Astrocyte (in vitro differentiated cells and primary cell): ENCODE data around the gene MROH9.

Experiments
- EZH2 ChIP-seq: IDR thresholded peaks from 2 replicates; pipeline ENCODE4 v1.6.1; 2012; ENCODE audit warnings: mild to moderate bottlenecking, low read length, inconsistent platforms; ENCODE audit not compliant: insufficient read depth
- TF ChIP-seq, protein P1 (sequence below): IDR thresholded peaks from 2 replicates; pipeline ENCODE4 v1.5.1; 2011; ENCODE audit warnings: low read depth, mild to moderate bottlenecking, inconsistent platforms, low read length, moderate library complexity; ENCODE audit not compliant: insufficient read depth

DNA sequence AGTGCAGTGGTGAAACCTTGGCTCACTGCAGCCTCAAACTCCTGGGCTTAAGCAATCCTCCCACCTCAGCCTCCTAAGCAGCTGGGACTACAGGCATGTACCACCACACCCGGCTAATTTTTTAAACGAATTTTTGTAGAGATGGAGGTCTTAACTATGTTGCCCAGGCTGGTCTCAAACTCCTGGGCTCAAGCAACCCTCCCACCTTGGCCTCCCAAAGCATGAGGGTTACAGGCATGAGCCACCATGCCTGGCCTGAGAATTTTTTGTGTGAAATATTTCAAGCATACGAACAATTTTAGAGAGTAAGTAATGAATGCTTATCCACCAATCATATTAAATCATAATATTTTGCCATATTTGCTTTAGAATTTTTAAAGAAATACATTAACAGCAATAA is 51.6 kb downstream of the MROH9 start:
- TF ChIP-seq, protein P1, sequence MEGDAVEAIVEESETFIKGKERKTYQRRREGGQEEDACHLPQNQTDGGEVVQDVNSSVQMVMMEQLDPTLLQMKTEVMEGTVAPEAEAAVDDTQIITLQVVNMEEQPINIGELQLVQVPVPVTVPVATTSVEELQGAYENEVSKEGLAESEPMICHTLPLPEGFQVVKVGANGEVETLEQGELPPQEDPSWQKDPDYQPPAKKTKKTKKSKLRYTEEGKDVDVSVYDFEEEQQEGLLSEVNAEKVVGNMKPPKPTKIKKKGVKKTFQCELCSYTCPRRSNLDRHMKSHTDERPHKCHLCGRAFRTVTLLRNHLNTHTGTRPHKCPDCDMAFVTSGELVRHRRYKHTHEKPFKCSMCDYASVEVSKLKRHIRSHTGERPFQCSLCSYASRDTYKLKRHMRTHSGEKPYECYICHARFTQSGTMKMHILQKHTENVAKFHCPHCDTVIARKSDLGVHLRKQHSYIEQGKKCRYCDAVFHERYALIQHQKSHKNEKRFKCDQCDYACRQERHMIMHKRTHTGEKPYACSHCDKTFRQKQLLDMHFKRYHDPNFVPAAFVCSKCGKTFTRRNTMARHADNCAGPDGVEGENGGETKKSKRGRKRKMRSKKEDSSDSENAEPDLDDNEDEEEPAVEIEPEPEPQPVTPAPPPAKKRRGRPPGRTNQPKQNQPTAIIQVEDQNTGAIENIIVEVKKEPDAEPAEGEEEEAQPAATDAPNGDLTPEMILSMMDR = no peak
- TF ChIP-seq EZH2 = no peak
